VCaP (cell line): ENCODE results near the gene FURIN.

ENCODE experiments used
- H3K27ac ChIP-seq: fragments of 450-650 bp; 2 replicates; pipeline ENCODE4 v1.5.1; 2017
- TF ChIP-seq, protein P1 (sequence below): fragments of 450-650 bp; conservative IDR thresholded peaks from 2 replicates; pipeline ENCODE4 v1.5.1; 2017; ENCODE audit warnings: mild to moderate bottlenecking, moderate library complexity

Gene FURIN

DNA sequence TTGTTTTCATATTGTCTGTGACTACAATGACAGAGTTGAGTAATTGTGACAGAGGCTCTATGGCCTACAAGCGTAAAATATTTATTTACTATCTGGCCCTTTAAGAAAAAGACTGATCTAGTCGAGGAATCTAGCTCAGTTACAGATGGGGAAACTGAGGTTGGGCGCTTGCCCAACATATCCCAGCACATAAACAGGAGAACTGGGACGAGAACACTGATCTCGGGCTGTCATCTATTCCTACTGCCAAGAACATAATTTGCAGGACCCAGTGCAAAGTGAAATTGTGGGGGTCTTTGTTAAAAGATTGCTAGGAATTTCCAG, 17.9 kb downstream of the FURIN start:
- H3K27ac ChIP-seq: no peak overlapping the region
- TF ChIP-seq, protein P1, sequence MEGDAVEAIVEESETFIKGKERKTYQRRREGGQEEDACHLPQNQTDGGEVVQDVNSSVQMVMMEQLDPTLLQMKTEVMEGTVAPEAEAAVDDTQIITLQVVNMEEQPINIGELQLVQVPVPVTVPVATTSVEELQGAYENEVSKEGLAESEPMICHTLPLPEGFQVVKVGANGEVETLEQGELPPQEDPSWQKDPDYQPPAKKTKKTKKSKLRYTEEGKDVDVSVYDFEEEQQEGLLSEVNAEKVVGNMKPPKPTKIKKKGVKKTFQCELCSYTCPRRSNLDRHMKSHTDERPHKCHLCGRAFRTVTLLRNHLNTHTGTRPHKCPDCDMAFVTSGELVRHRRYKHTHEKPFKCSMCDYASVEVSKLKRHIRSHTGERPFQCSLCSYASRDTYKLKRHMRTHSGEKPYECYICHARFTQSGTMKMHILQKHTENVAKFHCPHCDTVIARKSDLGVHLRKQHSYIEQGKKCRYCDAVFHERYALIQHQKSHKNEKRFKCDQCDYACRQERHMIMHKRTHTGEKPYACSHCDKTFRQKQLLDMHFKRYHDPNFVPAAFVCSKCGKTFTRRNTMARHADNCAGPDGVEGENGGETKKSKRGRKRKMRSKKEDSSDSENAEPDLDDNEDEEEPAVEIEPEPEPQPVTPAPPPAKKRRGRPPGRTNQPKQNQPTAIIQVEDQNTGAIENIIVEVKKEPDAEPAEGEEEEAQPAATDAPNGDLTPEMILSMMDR: peak; percentile 52

DNA sequence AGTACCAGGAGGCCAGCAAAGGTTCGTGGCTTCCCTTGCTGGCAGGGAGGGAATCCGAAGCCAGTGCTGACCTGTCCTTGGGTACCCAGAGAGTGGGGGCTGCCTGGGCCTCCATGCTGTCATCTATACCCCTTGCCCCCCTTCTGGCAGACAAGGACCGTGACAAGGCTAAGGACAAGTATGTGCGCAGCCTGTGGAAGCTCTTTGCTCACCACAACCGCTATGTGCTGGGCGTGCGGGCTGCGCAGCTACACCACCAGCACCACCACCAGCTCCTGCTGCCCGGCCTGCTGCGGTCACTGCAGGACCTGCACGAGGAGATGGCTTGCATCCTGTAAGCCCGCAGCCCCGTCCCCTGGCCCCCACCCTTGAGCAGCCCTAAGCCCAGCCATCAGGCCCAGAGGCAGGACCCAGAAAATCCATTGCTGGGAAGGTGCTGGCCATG, 18.7 kb downstream of the FURIN start:
- TF ChIP-seq, protein P1: no peak
- no peak overlapping the region for H3K27ac ChIP-seq

DNA sequence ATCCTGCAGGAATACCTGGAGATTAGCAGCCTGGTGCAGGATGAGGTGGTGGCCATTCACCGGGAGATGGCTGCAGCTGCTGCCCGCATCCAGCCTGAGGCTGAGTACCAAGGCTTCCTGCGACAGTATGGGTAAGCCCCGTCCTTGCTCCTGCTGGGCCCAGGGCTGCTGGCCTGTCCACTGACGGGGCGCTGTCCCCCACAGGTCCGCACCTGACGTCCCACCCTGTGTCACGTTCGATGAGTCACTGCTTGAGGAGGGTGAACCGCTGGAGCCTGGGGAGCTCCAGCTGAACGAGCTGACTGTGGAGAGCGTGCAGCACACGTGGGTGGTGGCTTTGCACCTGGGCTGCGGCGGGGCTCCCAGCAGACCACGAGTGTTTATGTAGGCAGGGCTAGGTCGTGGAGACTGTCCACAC, 20.9 kb downstream of the FURIN start:
- no peak overlapping the region for H3K27ac ChIP-seq
- TF ChIP-seq, protein P1: no peak

DNA sequence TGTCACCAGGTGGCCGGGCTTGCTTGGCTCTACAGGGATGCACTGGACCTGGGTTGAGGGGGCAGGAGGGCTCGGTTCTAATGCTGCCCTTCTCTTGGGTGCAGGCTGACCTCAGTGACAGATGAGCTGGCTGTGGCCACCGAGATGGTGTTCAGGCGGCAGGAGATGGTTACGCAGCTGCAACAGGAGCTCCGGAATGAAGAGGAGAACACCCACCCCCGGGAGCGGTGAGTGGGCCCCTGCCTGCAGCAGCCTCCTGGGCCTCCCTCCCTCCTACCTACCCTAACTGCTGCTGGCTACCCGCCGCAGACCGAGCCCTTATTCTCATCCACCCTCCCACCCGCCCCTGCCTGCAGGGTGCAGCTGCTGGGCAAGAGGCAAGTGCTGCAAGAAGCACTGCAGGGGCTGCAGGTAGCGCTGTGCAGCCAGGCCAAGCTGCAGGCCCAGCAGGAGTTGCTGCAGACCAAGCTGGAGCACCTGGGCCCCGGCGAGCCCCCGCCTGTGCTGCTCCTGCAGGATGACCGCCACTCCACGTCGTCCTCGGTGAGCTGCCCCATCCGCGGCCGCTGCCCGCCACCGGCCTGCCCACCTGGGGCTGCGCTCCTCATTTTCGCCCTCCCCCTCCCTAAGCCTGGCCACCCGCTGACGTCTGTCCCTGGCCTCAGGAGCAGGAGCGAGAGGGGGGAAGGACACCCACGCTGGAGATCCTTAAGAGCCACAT, 21.5 kb downstream of the FURIN start:
- no peak overlapping the region for H3K27ac ChIP-seq
- TF ChIP-seq, protein P1: no peak

DNA sequence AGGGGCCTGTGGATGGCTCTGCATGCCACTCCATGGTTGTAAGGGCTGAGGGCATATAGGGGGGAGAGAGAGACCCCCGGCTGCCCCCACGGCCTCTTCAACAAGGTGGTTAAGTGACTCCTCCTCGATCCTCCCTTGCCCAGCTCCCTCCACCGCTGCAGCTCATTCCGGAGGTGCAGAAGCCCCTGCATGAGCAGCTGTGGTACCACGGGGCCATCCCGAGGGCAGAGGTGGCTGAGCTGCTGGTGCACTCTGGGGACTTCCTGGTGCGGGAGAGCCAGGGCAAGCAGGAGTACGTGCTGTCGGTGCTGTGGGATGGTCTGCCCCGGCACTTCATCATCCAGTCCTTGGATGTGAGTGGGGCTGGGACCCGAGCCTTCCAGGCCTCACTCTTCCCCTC, 22.5 kb downstream of the FURIN start:
- TF ChIP-seq, protein P1: no peak
- H3K27ac ChIP-seq: no peak overlapping the region

DNA sequence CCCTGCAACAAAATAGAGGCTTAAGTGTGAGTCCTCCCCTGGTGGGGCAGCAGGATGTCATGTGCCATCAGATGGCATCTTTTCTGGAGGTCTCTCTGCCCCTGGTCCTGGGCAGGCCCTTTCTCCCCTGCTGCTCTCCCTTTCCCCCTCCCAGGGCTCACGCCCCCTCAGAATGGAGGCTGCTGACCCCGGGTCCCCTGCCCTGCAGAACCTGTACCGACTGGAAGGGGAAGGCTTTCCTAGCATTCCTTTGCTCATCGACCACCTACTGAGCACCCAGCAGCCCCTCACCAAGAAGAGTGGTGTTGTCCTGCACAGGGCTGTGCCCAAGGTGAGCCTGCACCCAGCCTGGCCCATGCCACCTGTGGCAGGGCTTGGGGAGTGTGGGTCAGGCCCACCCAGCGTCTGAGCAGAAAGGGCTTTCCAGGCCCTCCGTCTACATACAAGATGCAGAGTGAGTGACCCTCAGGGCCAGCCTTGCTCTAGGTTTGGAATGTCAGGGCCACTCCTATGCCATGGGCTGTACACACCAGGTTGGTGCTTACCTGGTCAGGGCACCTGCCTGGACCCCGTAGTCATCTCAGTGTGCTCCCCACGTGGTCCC, 23.1 kb downstream of the FURIN start:
- TF ChIP-seq, protein P1: no peak
- H3K27ac ChIP-seq: no peak overlapping the region

DNA sequence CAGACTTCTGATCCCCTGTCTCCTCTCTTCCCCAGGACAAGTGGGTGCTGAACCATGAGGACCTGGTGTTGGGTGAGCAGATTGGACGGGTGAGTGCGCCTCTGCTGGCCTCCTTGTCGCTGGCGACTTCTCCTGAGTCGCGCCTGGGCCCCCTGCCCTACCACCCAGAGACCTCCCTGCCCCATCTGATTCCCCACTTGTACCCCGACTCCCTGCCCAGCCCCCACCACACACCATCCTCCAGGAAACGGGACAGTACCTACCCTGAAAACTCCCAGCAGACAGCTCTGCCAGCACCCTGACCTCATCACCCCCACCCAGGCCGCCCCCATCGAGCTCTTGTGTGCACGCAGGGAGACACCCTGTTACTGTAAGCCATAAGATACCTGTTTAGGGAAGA, 23.6 kb downstream of the FURIN start:
- no peak overlapping the region for H3K27ac ChIP-seq
- TF ChIP-seq, protein P1: no peak
